ENCODE data around the gene BMP4.

Gene BMP4

GRCh38 chr14:53943751-53944083 is 12.9 kb downstream of the BMP4 start:
- no peak for DNase-seq

GRCh38 chr14:53942970-53943750 is 13.5 kb downstream of the BMP4 start:
- DNase-seq: no peak

- no peak for DNase-seq
Observed at GRCh38 chr14:53938136-53938837, 18.3 kb downstream of the BMP4 start.

- no peak for DNase-seq
Observed at GRCh38 chr14:53934778-53935414, 21.7 kb downstream of the BMP4 start.

- no peak for DNase-seq
Observed at GRCh38 chr14:53932966-53933365, 23.7 kb downstream of the BMP4 start.

GRCh38 chr14:53929871-53930715 is 26.5 kb downstream of the BMP4 start:
- DNase-seq: peak; percentile 39

GRCh38 chr14:53927171-53927570 is 29.5 kb downstream of the BMP4 start:
- no peak for DNase-seq

GRCh38 chr14:53925201-53925766 is 31.3 kb downstream of the BMP4 start:
- no peak for DNase-seq

GRCh38 chr14:53924753-53925152 is 31.9 kb downstream of the BMP4 start:
- no peak for DNase-seq

- no peak for DNase-seq
Observed at GRCh38 chr14:53921027-53921426, 35.6 kb downstream of the BMP4 start.

GRCh38 chr14:53916239-53916638 is 40.4 kb downstream of the BMP4 start:
- DNase-seq: no peak

- DNase-seq: no peak
Observed at GRCh38 chr14:53915364-53916014, 41.1 kb downstream of the BMP4 start.

GRCh38 chr14:53912021-53912420 is 44.6 kb downstream of the BMP4 start:
- no peak for DNase-seq

GRCh38 chr14:53908416-53908815 is 48.2 kb downstream of the BMP4 start:
- DNase-seq: no peak

GRCh38 chr14:53902307-53902706 is 54.3 kb downstream of the BMP4 start:
- no peak for DNase-seq

- no peak for DNase-seq
Observed at GRCh38 chr14:53900499-53900898, 56.1 kb downstream of the BMP4 start.

Data from NCI-H82 (cell line).